A549 (cell line): ENCODE results near the gene UBAC2.

ENCODE experiments used
- BHLHE40 ChIP-seq: IDR thresholded peaks from 2 replicates; pipeline ENCODE4 v1.6.1; 2012; ENCODE audit warnings: low read depth, low read length, inconsistent platforms
- CHD4 ChIP-seq: fragments of 200-600 bp; sonication (generic); IDR thresholded peaks from 2 replicates; pipeline ENCODE4 v1.6.1; 2016; ENCODE audit warnings: antibody characterized with exemption, mild to moderate bottlenecking, borderline replicate concordance
- MAFK ChIP-seq: fragments of 450-650 bp; IDR thresholded peaks from 2 replicates; pipeline ENCODE4 v1.6.1; 2014; ENCODE audit not compliant: partially characterized antibody
- POLR2A ChIP-seq: IDR thresholded peaks from 2 replicates; pipeline ENCODE4 v1.6.1; 2012; ENCODE audit warnings: mild to moderate bottlenecking, low read length
- RFX5 ChIP-seq: fragments of 450-650 bp; IDR thresholded peaks from 2 replicates; pipeline ENCODE4 v1.7.1; 2014; ENCODE audit warnings: antibody characterized with exemption, mild to moderate bottlenecking, moderate library complexity
- TF ChIP-seq, protein P1 (sequence below): fragments of >200 bp; sonication (Bioruptor Twin); formaldehyde crosslinking; IDR thresholded peaks from 3 replicates; pipeline ENCODE4 v1.5.1; 2016
- TF ChIP-seq, protein P2 (sequence below): IDR thresholded peaks from 2 replicates; pipeline ENCODE4 v1.6.1; 2012

GRCh38 chr13:99190147-99190985 lies 10.3 kb upstream of the UBAC2 start:
- TF ChIP-seq, protein P1, sequence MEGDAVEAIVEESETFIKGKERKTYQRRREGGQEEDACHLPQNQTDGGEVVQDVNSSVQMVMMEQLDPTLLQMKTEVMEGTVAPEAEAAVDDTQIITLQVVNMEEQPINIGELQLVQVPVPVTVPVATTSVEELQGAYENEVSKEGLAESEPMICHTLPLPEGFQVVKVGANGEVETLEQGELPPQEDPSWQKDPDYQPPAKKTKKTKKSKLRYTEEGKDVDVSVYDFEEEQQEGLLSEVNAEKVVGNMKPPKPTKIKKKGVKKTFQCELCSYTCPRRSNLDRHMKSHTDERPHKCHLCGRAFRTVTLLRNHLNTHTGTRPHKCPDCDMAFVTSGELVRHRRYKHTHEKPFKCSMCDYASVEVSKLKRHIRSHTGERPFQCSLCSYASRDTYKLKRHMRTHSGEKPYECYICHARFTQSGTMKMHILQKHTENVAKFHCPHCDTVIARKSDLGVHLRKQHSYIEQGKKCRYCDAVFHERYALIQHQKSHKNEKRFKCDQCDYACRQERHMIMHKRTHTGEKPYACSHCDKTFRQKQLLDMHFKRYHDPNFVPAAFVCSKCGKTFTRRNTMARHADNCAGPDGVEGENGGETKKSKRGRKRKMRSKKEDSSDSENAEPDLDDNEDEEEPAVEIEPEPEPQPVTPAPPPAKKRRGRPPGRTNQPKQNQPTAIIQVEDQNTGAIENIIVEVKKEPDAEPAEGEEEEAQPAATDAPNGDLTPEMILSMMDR, result no peak
- TF ChIP-seq RFX5 (no peak), CHD4 (no peak), POLR2A (no peak), BHLHE40 (no peak), MAFK (no peak)
- TF ChIP-seq, protein P2, sequence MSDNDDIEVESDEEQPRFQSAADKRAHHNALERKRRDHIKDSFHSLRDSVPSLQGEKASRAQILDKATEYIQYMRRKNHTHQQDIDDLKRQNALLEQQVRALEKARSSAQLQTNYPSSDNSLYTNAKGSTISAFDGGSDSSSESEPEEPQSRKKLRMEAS, result no peak
